ENCODE results near the gene PTPN7.

PTPN7 gene

GRCh38 chr1:202152399-202152798 is 8.0 kb downstream of the PTPN7 start:
- Histone ChIP-seq H2AFZ (ENCODE audit: low read length) (no peak overlapping the region), H3K27me3 (ENCODE audit: insufficient read depth, low read length) (no peaks in the 10 kb centered on the region), H3K9ac (ENCODE audit: low read length) (no peak overlapping the region), H3K36me3 (ENCODE audit: insufficient read depth, low read length) (peaks cover 96% of the 10 kb centered on the region), H3K4me3 (ENCODE audit: low read depth, low read length, poor library complexity, severe bottlenecking) (no peak overlapping the region), H3K27ac (ENCODE audit: low read depth, low read length, poor library complexity, severe bottlenecking) (no peak overlapping the region), H3K79me2 (ENCODE audit: insufficient read depth, low read length) (no peaks in the 10 kb centered on the region), H3K9me3 (ENCODE audit: low read length) (no peaks in the 10 kb centered on the region), H4K20me1 (ENCODE audit: insufficient read depth, low read length) (no peaks in the 10 kb centered on the region), H3K4me1 (ENCODE audit: insufficient read depth, low read length, severe bottlenecking) (peaks cover 16% of the 10 kb centered on the region), H3K9me2 (ENCODE audit: low read depth, low read length) (no peaks in the 10 kb centered on the region), H3F3A (ENCODE audit: insufficient read depth, low read length) (no peaks in the 10 kb centered on the region), H3K4me2 (ENCODE audit: low read length) (no peak overlapping the region)
- TF ChIP-seq EZH2 (IDR thresholded peaks at IDR 0.05; ENCODE audit: borderline replicate concordance, low read length) (no peak), CTCF (IDR thresholded peaks at IDR 0.05; ENCODE audit: low read length) (no peak)

GRCh38 chr1:202151045-202151444 is 9.4 kb downstream of the PTPN7 start:
- Histone ChIP-seq H3K4me2 (ENCODE audit: low read length) (no peak overlapping the region), H3K79me2 (ENCODE audit: insufficient read depth, low read length) (no peaks in the 10 kb centered on the region), H3K36me3 (ENCODE audit: insufficient read depth, low read length) (peaks cover 90% of the 10 kb centered on the region), H2AFZ (ENCODE audit: low read length) (no peak overlapping the region), H3K4me3 (ENCODE audit: low read depth, low read length, poor library complexity, severe bottlenecking) (no peak overlapping the region), H4K20me1 (ENCODE audit: insufficient read depth, low read length) (no peaks in the 10 kb centered on the region), H3K27me3 (ENCODE audit: insufficient read depth, low read length) (no peaks in the 10 kb centered on the region), H3K9ac (ENCODE audit: low read length) (no peak overlapping the region), H3F3A (ENCODE audit: insufficient read depth, low read length) (no peaks in the 10 kb centered on the region), H3K9me3 (ENCODE audit: low read length) (no peaks in the 10 kb centered on the region), H3K9me2 (ENCODE audit: low read depth, low read length) (no peaks in the 10 kb centered on the region), H3K27ac (ENCODE audit: low read depth, low read length, poor library complexity, severe bottlenecking) (no peak overlapping the region), H3K4me1 (ENCODE audit: insufficient read depth, low read length, severe bottlenecking) (peaks cover 16% of the 10 kb centered on the region)
- TF ChIP-seq CTCF (IDR thresholded peaks at IDR 0.05; ENCODE audit: low read length) (no peak), EZH2 (IDR thresholded peaks at IDR 0.05; ENCODE audit: borderline replicate concordance, low read length) (no peak)

GRCh38 chr1:202150602-202151001 is 9.8 kb downstream of the PTPN7 start:
- Histone ChIP-seq H3K27me3 (ENCODE audit: insufficient read depth, low read length) (no peaks in the 10 kb centered on the region), H3K4me2 (ENCODE audit: low read length) (no peak overlapping the region), H3K9me2 (ENCODE audit: low read depth, low read length) (no peaks in the 10 kb centered on the region), H3F3A (ENCODE audit: insufficient read depth, low read length) (no peaks in the 10 kb centered on the region), H3K9me3 (ENCODE audit: low read length) (no peaks in the 10 kb centered on the region), H3K4me3 (ENCODE audit: low read depth, low read length, poor library complexity, severe bottlenecking) (no peak overlapping the region), H3K27ac (ENCODE audit: low read depth, low read length, poor library complexity, severe bottlenecking) (no peak overlapping the region), H4K20me1 (ENCODE audit: insufficient read depth, low read length) (no peaks in the 10 kb centered on the region), H3K4me1 (ENCODE audit: insufficient read depth, low read length, severe bottlenecking) (peaks cover 11% of the 10 kb centered on the region), H3K79me2 (ENCODE audit: insufficient read depth, low read length) (no peaks in the 10 kb centered on the region), H3K9ac (ENCODE audit: low read length) (no peak overlapping the region), H2AFZ (ENCODE audit: low read length) (no peak overlapping the region), H3K36me3 (ENCODE audit: insufficient read depth, low read length) (peaks cover 87% of the 10 kb centered on the region)
- TF ChIP-seq CTCF (IDR thresholded peaks at IDR 0.05; ENCODE audit: low read length) (no peak), EZH2 (IDR thresholded peaks at IDR 0.05; ENCODE audit: borderline replicate concordance, low read length) (no peak)
